Stomach (tissue), 4 donors: Measurements from ENCODE around the gene ASIP.

Experiments used
- EP300 ChIP-seq: sonication (generic); formaldehyde crosslinking; IDR thresholded peaks from one replicate; pipeline ENCODE4 v1.6.1; 2017; ENCODE audit warnings: antibody characterized with exemption
- POLR2A ChIP-seq, 4 donors: fragments of 450-650 bp; IDR thresholded peaks; one replicate each; pipeline ENCODE4 v1.6.1; 2016; ENCODE audit warnings: antibody characterized with exemption in 4 of 4, control low read depth in 2 of 4, mild to moderate bottlenecking in 1 of 4, moderate library complexity in 1 of 4
- POLR2AphosphoS5 ChIP-seq, 3 donors: sonication (generic); formaldehyde crosslinking; IDR thresholded peaks; one replicate each; pipeline ENCODE4 v1.6.1; 2016; ENCODE audit warnings: antibody characterized with exemption in 3 of 3
- TF ChIP-seq, protein P1 (sequence below), 7 experiments: fragments of 450-650 bp in 4 of 7; fragments of 200-600 bp in 3 of 7; sonication (generic) in 3 of 7; IDR thresholded peaks; one replicate each; pipeline ENCODE4 v1.5.1; 2016 to 2019; ENCODE audit warnings: antibody characterized with exemption in 7 of 7, control low read depth in 2 of 7, mild to moderate bottlenecking in 1 of 7

DNA sequence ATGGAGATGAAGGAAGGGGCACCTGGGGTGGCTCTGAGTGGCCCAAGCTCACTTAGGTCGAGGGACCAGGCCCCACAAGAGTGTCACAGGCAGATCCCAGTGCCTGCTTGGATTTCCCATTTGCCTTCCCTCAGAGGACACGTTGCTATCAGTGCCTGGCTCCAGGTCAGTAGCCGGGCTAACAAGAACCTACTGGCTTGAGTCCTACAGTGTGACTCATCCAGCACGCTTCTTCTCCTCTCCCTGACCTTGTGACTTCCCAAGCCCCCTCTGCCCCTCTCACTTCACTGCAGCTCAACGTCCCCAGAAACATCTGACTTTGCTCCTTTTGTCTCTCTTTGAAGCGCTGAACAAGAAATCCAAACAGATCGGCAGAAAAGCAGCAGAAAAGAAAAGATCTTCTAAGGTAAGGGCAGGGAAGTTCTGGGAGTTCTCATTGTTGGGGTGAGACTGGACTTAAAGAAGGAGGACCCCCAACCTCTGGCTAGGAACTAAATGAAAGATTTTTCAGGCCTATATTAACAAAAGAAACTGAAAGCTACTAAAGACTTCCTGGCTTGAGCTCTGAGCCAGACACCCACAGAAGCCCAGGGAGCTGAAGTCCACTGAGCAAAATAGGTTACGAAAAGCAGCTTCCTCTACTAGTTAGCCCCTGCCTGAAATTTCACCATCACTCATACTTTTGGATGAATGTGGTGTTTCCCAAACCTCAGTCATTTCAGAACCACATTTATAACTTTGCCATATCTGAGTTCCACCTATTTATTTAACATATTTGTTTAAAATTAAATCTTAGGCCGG, 21.5 kb downstream of the ASIP start:
- TF ChIP-seq, protein P1, sequence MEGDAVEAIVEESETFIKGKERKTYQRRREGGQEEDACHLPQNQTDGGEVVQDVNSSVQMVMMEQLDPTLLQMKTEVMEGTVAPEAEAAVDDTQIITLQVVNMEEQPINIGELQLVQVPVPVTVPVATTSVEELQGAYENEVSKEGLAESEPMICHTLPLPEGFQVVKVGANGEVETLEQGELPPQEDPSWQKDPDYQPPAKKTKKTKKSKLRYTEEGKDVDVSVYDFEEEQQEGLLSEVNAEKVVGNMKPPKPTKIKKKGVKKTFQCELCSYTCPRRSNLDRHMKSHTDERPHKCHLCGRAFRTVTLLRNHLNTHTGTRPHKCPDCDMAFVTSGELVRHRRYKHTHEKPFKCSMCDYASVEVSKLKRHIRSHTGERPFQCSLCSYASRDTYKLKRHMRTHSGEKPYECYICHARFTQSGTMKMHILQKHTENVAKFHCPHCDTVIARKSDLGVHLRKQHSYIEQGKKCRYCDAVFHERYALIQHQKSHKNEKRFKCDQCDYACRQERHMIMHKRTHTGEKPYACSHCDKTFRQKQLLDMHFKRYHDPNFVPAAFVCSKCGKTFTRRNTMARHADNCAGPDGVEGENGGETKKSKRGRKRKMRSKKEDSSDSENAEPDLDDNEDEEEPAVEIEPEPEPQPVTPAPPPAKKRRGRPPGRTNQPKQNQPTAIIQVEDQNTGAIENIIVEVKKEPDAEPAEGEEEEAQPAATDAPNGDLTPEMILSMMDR (IDR thresholded peaks at IDR 0.05): no peak
- TF ChIP-seq EP300 (no peak), POLR2AphosphoS5 (IDR thresholded peaks at IDR 0.05) (peak in 1 of 3 donors; percentile 5), POLR2A (IDR thresholded peaks at IDR 0.05) (no peak)
